ENCODE measurements around the gene RGS9BP.
"Not testable (repeated sequence)": the region's sequence is repeated elsewhere in the genome, so short reads cannot be mapped to it uniquely, and the experiment has no call there.

RGS9BP gene

GRCh38 chr19:32676186-32676894, 692 bp downstream of the RGS9BP start:
- H3K4me1 Mint-ChIP-seq = peaks cover 16 to 47% of the 10 kb centered on the region in 2 donors
- peaks cover 13 to 24% of the 10 kb centered on the region in 2 donors for H3K27me3 Mint-ChIP-seq
- H3K27ac Mint-ChIP-seq = peak overlapping the region; percentile 81
- DNase-seq = no peak
- no peak for ATAC-seq (replicated peaks)
- H3K36me3 Mint-ChIP-seq = peaks cover 0 to 3% of the 10 kb centered on the region in 2 donors
- peak overlapping the region; percentile 84 to 86 for H3K4me3 Mint-ChIP-seq
- H3K9me3 Mint-ChIP-seq = no peaks in the 10 kb centered on the region

- peaks cover 13 to 24% of the 10 kb centered on the region in 2 donors for H3K27me3 Mint-ChIP-seq
- peak overlapping the region in 1 of 2 donors; percentile 30 for H3K4me3 Mint-ChIP-seq
- peaks cover 15 to 43% of the 10 kb centered on the region in 2 donors for H3K4me1 Mint-ChIP-seq
- H3K9me3 Mint-ChIP-seq = no peaks in the 10 kb centered on the region
- DNase-seq (no peak), ATAC-seq (replicated peaks) (no peak)
- peaks cover 0 to 3% of the 10 kb centered on the region in 2 donors for H3K36me3 Mint-ChIP-seq
- no peak overlapping the region for H3K27ac Mint-ChIP-seq
These were observed 1.3 kb downstream of the RGS9BP start for GRCh38 chr19:32676895-32677359.

GRCh38 chr19:32677657-32678056, 2.0 kb downstream of the RGS9BP start:
- Mint-ChIP-seq H3K4me1 (peaks cover 12 to 36% of the 10 kb centered on the region in 2 donors), H3K36me3 (peaks cover 0 to 3% of the 10 kb centered on the region in 2 donors), H3K27me3 (peaks cover 17 to 24% of the 10 kb centered on the region in 2 donors), H3K9me3 (no peaks in the 10 kb centered on the region), H3K27ac (no peak overlapping the region), H3K4me3 (no peak overlapping the region)
- no peak for ATAC-seq (replicated peaks)
- no peak for DNase-seq

GRCh38 chr19:32680986-32681385, 5.3 kb downstream of the RGS9BP start:
- Mint-ChIP-seq H3K4me1 (peaks cover 1 to 10% of the 10 kb centered on the region in 2 donors), H3K27ac (no peak overlapping the region), H3K36me3 (no peaks in the 10 kb centered on the region), H3K9me3 (no peaks in the 10 kb centered on the region), H3K4me3 (no peak overlapping the region), H3K27me3 (peaks cover 13 to 19% of the 10 kb centered on the region in 2 donors)
- no peak for DNase-seq
- ATAC-seq (replicated peaks) = no peak

- no peak overlapping the region for H3K4me3 Mint-ChIP-seq
- H3K9me3 Mint-ChIP-seq = no peaks in the 10 kb centered on the region
- H3K27me3 Mint-ChIP-seq = peaks cover 8 to 12% of the 10 kb centered on the region in 2 donors
- H3K4me1 Mint-ChIP-seq = peaks cover 1 to 4% of the 10 kb centered on the region in 2 donors
- ATAC-seq (replicated peaks) (no peak), DNase-seq (no peak)
- H3K27ac Mint-ChIP-seq = no peak overlapping the region
- H3K36me3 Mint-ChIP-seq = peaks cover 5 to 6% of the 10 kb centered on the region in 2 donors
These were observed 6.7 kb downstream of the RGS9BP start for GRCh38 chr19:32682317-32682716.

GRCh38 chr19:32686847-32687475, 11.3 kb downstream of the RGS9BP start:
- peaks cover 7 to 10% of the 10 kb centered on the region in 2 donors for H3K4me1 Mint-ChIP-seq

GRCh38 chr19:32687681-32688080, 12.0 kb downstream of the RGS9BP start:
- ATAC-seq (replicated peaks) = no peak
- Mint-ChIP-seq H3K4me1 (peaks cover 7 to 12% of the 10 kb centered on the region in 2 donors), H3K9me3 (no peaks in the 10 kb centered on the region), H3K27me3 (peaks cover 0 to under 1% of the 10 kb centered on the region in 2 donors), H3K4me3 (no peak overlapping the region), H3K27ac (no peak overlapping the region), H3K36me3 (peaks cover 8 to 10% of the 10 kb centered on the region in 2 donors)
- no peak for DNase-seq

More at GRCh38 chr19:32686847-32687475, 11.3 kb downstream of the RGS9BP start:
- Mint-ChIP-seq H3K36me3 (peaks cover 6 to 9% of the 10 kb centered on the region in 2 donors), H3K27me3 (peaks cover 0 to 4% of the 10 kb centered on the region in 2 donors), H3K9me3 (no peaks in the 10 kb centered on the region), H3K27ac (no peak overlapping the region), H3K4me3 (no peak overlapping the region)
- no peak for ATAC-seq (replicated peaks)
- no peak for DNase-seq

- H3K36me3 Mint-ChIP-seq = peaks cover 14 to 16% of the 10 kb centered on the region in 2 donors
- no peak overlapping the region for H3K4me3 Mint-ChIP-seq
- no peak overlapping the region for H3K27ac Mint-ChIP-seq
- H3K9me3 Mint-ChIP-seq = no peaks in the 10 kb centered on the region
- peaks cover 3 to 7% of the 10 kb centered on the region in 2 donors for H3K27me3 Mint-ChIP-seq
- ATAC-seq (replicated peaks) = no peak
- no peak for DNase-seq
- H3K4me1 Mint-ChIP-seq = peaks cover 10 to 18% of the 10 kb centered on the region in 2 donors
These were observed 12.7 kb downstream of the RGS9BP start for GRCh38 chr19:32688311-32688710.

- DNase-seq = peak; percentile 83
- Mint-ChIP-seq H3K27ac (peak within 1 kb of the TSS; percentile 96), H3K9me3 (no peaks in the 10 kb centered on the region), H3K27me3 (peaks cover 3 to 7% of the 10 kb centered on the region in 2 donors), H3K4me1 (peaks cover 24 to 47% of the 10 kb centered on the region in 2 donors), H3K36me3 (peaks cover 32 to 41% of the 10 kb centered on the region in 2 donors), H3K4me3 (peak within 1 kb of the TSS; percentile 91 to 94)
- ATAC-seq (replicated peaks) = peak; percentile 88 to 91
These were observed 15.8 kb downstream of the RGS9BP start, which contains the start of gene NUDT19 for GRCh38 chr19:32691291-32691951. Gene NUDT19 (plus strand): TSS chr19:32691821. CDS start chr19:32691961, 140 bp downstream.

- Mint-ChIP-seq H3K4me3 (peak overlapping the region; percentile 91 to 94), H3K9me3 (no peaks in the 10 kb centered on the region), H3K36me3 (peaks cover 27 to 36% of the 10 kb centered on the region in 2 donors), H3K27me3 (peaks cover 3 to 7% of the 10 kb centered on the region in 2 donors), H3K27ac (peak overlapping the region; percentile 96), H3K4me1 (peaks cover 24 to 47% of the 10 kb centered on the region in 2 donors)
- DNase-seq = peak; percentile 74
- peak; percentile 85 to 88 for ATAC-seq (replicated peaks)
These were observed 16.5 kb downstream of the RGS9BP start for GRCh38 chr19:32691952-32692726.

- ATAC-seq (replicated peaks) (peak; percentile 6), DNase-seq (no peak)
- Mint-ChIP-seq H3K9me3 (no peaks in the 10 kb centered on the region), H3K27me3 (peaks cover 3 to 7% of the 10 kb centered on the region in 2 donors), H3K4me3 (peak overlapping the region; percentile 91 to 94), H3K27ac (peak overlapping the region; percentile 96), H3K36me3 (peaks cover 30 to 41% of the 10 kb centered on the region in 2 donors), H3K4me1 (peaks cover 26 to 51% of the 10 kb centered on the region in 2 donors)
These were observed 17.0 kb downstream of the RGS9BP start for GRCh38 chr19:32692727-32693061.

- Mint-ChIP-seq H3K27ac (peak overlapping the region; percentile 96), H3K4me1 (peaks cover 28 to 54% of the 10 kb centered on the region in 2 donors), H3K4me3 (peak overlapping the region; percentile 91 to 94), H3K36me3 (peaks cover 34 to 48% of the 10 kb centered on the region in 2 donors)
- not testable (repeated sequence) for ATAC-seq (replicated peaks); H3K9me3 Mint-ChIP-seq; H3K27me3 Mint-ChIP-seq
- peak; percentile 20 for DNase-seq
These were observed 17.8 kb downstream of the RGS9BP start for GRCh38 chr19:32693151-32694108.

- peaks cover 41 to 57% of the 10 kb centered on the region in 2 donors for H3K36me3 Mint-ChIP-seq
- H3K4me1 Mint-ChIP-seq = peaks cover 28 to 54% of the 10 kb centered on the region in 2 donors
- ATAC-seq (replicated peaks); H3K27ac Mint-ChIP-seq; DNase-seq; H3K27me3 Mint-ChIP-seq; H3K9me3 Mint-ChIP-seq; H3K4me3 Mint-ChIP-seq: not testable (repeated sequence)
These were observed 18.7 kb downstream of the RGS9BP start for GRCh38 chr19:32694316-32694715.

All from stimulated activated naive B cell treated with anti-CD40 and anti-IgM and Interleukin-4, amounts not matched to agents 10 μg/mL and 1 μg/mL and 100 μg/mL, for 72 hours (primary cell).